GM12878 (cell line): ENCODE results near the gene MYCBP.

Experiments used
- ASH2L ChIP-seq: fragments of 300-600, 200-600 bp; sonication (generic); IDR thresholded peaks from 2 replicates; pipeline ENCODE4 v1.6.1; 2017; ENCODE audit warnings: low read depth, mild to moderate bottlenecking, borderline replicate concordance
- CHD2 ChIP-seq: IDR thresholded peaks from 2 replicates; pipeline ENCODE4 v1.6.1; 2011; ENCODE audit warnings: low read depth, low read length, improper control_type of control experiment, borderline replicate concordance
- CTCF ChIP-seq, 3 experiments: IDR thresholded peaks in 2 of 3; conservative IDR thresholded peaks in 1 of 3; 2 replicates each; pipeline ENCODE4 v1.5.1; 2011; ENCODE audit warnings: low read depth in 3 of 3, low read length in 3 of 3, mild to moderate bottlenecking in 3 of 3, control low read depth in 2 of 3, moderate library complexity in 2 of 3, inconsistent platforms in 1 of 3, mixed read lengths in 1 of 3; ENCODE audit not compliant: control insufficient read depth in 2 of 3, insufficient read depth in 1 of 3; ENCODE audit errors: extremely low read depth in 1 of 3
- ETV6 ChIP-seq, 2 experiments: fragments of 450-650 bp in 1 of 2; IDR thresholded peaks in 1 of 2; conservative IDR thresholded peaks in 1 of 2; 2 replicates each; pipeline ENCODE4 v1.6.1; 2014; ENCODE audit warnings: antibody characterized with exemption in 1 of 2, borderline replicate concordance in 1 of 2, low read depth in 1 of 2, mild to moderate bottlenecking in 1 of 2, moderate library complexity in 1 of 2
- EZH2 ChIP-seq: IDR thresholded peaks from 2 replicates; pipeline ENCODE4 v1.6.1; 2012; ENCODE audit warnings: low read depth, mild to moderate bottlenecking, control low read depth, inconsistent platforms, low read length, borderline replicate concordance; ENCODE audit not compliant: control insufficient read depth
- POLR2AphosphoS5 ChIP-seq: IDR thresholded peaks from 2 replicates; pipeline ENCODE4 v1.6.1; 2011; ENCODE audit warnings: mild to moderate bottlenecking, low read length, inconsistent platforms
- RAD21 ChIP-seq: IDR thresholded peaks from 2 replicates; pipeline ENCODE4 v1.6.1; 2011; ENCODE audit warnings: mild to moderate bottlenecking, low read depth, low read length, moderate library complexity; ENCODE audit not compliant: insufficient read depth
- SP1 ChIP-seq: IDR thresholded peaks from one replicate; pipeline ENCODE4 v1.6.1; 2011; ENCODE audit warnings: low read depth, low read length
- TCF3 ChIP-seq: IDR thresholded peaks from 2 replicates; pipeline ENCODE4 v1.6.1; 2012; ENCODE audit warnings: low read depth, mild to moderate bottlenecking, low read length, borderline replicate concordance; ENCODE audit not compliant: insufficient read depth

DNA sequence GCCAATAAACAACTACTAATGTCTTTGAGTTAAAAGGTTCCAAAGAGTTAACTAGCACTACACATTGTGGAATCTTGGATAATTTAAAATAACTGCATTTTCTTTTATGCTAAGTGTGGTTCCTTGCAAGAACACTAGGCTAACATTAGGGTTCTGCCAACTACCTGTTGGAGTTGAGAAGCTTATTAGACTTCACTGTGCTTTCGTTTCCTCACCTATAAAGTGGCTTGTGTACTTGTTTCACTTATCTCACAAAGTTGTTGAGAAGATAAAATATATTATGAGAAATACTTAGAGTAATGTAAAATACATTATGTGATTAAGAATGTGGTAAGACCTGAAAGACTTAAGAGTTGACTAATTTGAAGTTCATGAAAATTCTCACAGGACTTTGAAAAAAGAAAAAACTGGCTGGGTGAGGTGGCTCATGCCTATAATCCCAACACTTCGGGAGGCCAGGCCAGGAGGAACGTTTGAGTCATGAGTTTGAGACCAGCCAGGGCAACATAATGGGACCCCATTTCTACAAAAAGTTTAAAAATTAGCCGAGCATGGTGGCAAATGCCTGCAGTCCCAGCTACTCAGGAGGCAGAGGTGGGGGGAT lies 7.9 kb downstream of the MYCBP start:
- no peak for TF ChIP-seq EZH2
- TF ChIP-seq POLR2AphosphoS5, result no peak
- no peak for TF ChIP-seq ASH2L
- TF ChIP-seq ETV6 (conservative IDR thresholded peaks at IDR 0.05 in 1 of 2, IDR thresholded peaks at IDR 0.05 in 1 of 2; ENCODE audit: borderline replicate concordance in 1 of 2, low read depth in 1 of 2), result no peak
- TF ChIP-seq SP1, result no peak
- no peak for TF ChIP-seq CTCF (IDR thresholded peaks at IDR 0.05 in 2 of 3, conservative IDR thresholded peaks at IDR 0.05 in 1 of 3; ENCODE audit: control insufficient read depth in 2 of 3, extremely low read depth in 1 of 3, insufficient read depth in 1 of 3, low read depth in 3 of 3, low read length in 3 of 3)
- TF ChIP-seq RAD21, result no peak
- no peak for TF ChIP-seq TCF3
- no peak for TF ChIP-seq CHD2
